Mesodermal cell (in vitro differentiated cells): Measurements from ENCODE around the gene C1orf21.

Source experiments
- H3K27ac ChIP-seq: 2 replicates; pipeline ENCODE4 v1.7.0; 2013; ENCODE audit warnings: mild to moderate bottlenecking, low read depth, low read length, moderate library complexity; ENCODE audit not compliant: severe bottlenecking
- H3K36me3 ChIP-seq: 2 replicates; pipeline ENCODE4 v1.7.1; 2013; ENCODE audit warnings: mild to moderate bottlenecking, low read length, moderate library complexity; ENCODE audit not compliant: control insufficient read depth, insufficient read depth
- H3K4me1 ChIP-seq: one replicate; pipeline ENCODE4 v1.7.1; 2013; ENCODE audit warnings: mild to moderate bottlenecking, low read length; ENCODE audit not compliant: insufficient read depth, control insufficient read depth, poor library complexity, severe bottlenecking
- H3K4me3 ChIP-seq: 2 replicates; pipeline ENCODE4 v1.7.0; 2013; ENCODE audit warnings: low read length, control low read depth, mild to moderate bottlenecking; ENCODE audit not compliant: insufficient read depth, poor library complexity, severe bottlenecking; ENCODE audit errors: extremely low read depth
- H3K9me3 ChIP-seq: 2 replicates; pipeline ENCODE4 v1.7.1; 2013; ENCODE audit warnings: mild to moderate bottlenecking, low read length, moderate library complexity; ENCODE audit not compliant: control insufficient read depth
- WGBS, 2 experiments: methylation state at CpG; one replicate each; pipeline ENCODE4 v1.1.5; 2013; ENCODE audit warnings: missing lambda C conversion rate in 2 of 2; ENCODE audit not compliant: insufficient coverage in 2 of 2; 5-methylcytosine and 5-hydroxymethylcytosine counted together

The C1orf21 gene

GRCh38 chr1:184672013-184672726 is 285.3 kb downstream of the C1orf21 start:
- WGBS, 2 experiments = 67 to 71% methylated on average over 3 to 4 of the region's 9 CpGs
- Histone ChIP-seq H3K36me3 (no peaks in the 10 kb centered on the region), H3K4me3 (no peak overlapping the region), H3K9me3 (no peaks in the 10 kb centered on the region), H3K4me1 (no peaks in the 10 kb centered on the region), H3K27ac (no peak overlapping the region)

DNA sequence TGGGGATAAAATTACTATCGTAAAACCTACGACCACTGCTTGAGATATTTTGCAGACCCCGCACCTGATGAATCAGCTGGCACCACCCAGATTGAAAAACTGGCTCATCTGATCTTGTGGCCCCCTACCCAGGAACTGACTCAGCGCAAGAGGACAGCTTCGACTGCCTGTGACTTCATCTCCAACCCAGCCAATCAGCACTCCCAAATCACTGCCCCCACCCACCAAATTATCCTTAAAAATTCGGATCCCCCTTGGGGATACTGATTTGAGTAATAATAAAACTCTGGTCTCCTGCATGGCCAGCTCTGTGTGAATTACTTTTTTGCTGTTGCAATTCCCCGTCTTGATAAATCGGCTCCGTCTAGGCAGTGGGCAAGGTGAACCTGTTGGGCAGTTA is 286.5 kb downstream of the C1orf21 start:
- Histone ChIP-seq H3K9me3 (no peaks in the 10 kb centered on the region), H3K27ac (no peak overlapping the region), H3K4me1 (no peaks in the 10 kb centered on the region), H3K36me3 (no peaks in the 10 kb centered on the region), H3K4me3 (no peak overlapping the region)
- WGBS, 2 experiments = 74 to 77% methylated on average over 5 to 7 of the region's 9 CpGs

DNA sequence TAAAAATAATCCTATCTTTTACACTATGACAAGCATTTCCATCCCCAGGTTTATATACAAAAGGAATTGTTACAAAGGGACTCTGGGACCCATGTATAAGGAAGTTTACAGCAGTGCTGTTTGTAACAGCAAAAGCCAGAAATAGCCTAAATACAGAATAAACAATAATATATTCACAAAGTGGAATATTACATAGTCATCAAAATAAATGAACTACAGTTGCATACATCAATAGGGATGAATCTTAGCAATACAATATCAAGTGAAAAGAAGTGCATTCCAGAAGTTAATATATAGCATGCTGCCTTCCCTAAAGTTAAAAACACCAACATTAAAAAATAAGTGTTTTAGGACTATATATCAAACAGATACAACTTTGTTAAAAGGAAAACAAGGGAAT is 290.5 kb downstream of the C1orf21 start:
- Histone ChIP-seq H3K4me3 (no peak overlapping the region), H3K4me1 (no peaks in the 10 kb centered on the region), H3K36me3 (no peaks in the 10 kb centered on the region), H3K9me3 (peaks cover 8% of the 10 kb centered on the region), H3K27ac (no peak overlapping the region)
